SK-N-SH treated with all-trans-retinoic acid at 6 μM for 48 hours (cell line): ENCODE results near the gene ARHGEF4.

ENCODE experiments used
- ATAC-seq: fragments of 200-7000 bp; cut with Tn5 transposase; 3 replicates; pipeline ENCODE4 v1.9.1; 2020; ENCODE audit warnings: mild to moderate bottlenecking, moderate library complexity
- ARNTL ChIP-seq: fragments of 450-650 bp; formaldehyde crosslinking; IDR thresholded peaks from 2 replicates; pipeline ENCODE4 v1.5.0; 2020; ENCODE audit warnings: low read depth, mild to moderate bottlenecking, moderate library complexity, borderline replicate concordance
- BACH2 ChIP-seq: fragments of 250-450 bp; sonication (Bioruptor Pico); IDR thresholded peaks from 2 replicates; pipeline ENCODE4 v1.9.0; 2021; ENCODE audit warnings: mild to moderate bottlenecking, borderline replicate concordance
- CSDC2 ChIP-seq: fragments of 250-450 bp; sonication (Bioruptor Pico); IDR thresholded peaks from 2 replicates; pipeline ENCODE4 v1.5.0; 2020; ENCODE audit warnings: mild to moderate bottlenecking, moderate library complexity
- ESRRG ChIP-seq: fragments of 250-450 bp; sonication (Bioruptor Pico); IDR thresholded peaks from 2 replicates; pipeline ENCODE4 v1.6.1; 2021; ENCODE audit warnings: mild to moderate bottlenecking
- GLIS3 ChIP-seq: fragments of 250-450 bp; sonication (Bioruptor Pico); IDR thresholded peaks from 2 replicates; pipeline ENCODE4 v1.5.0; 2020; ENCODE audit warnings: mild to moderate bottlenecking, moderate library complexity
- PPARA ChIP-seq: fragments of 250-450 bp; sonication (Bioruptor Pico); IDR thresholded peaks from 2 replicates; pipeline ENCODE4 v1.5.0; 2020; ENCODE audit warnings: mild to moderate bottlenecking, borderline replicate concordance
- SNAI2 ChIP-seq: fragments of 250-450 bp; sonication (Bioruptor Pico); IDR thresholded peaks from 2 replicates; pipeline ENCODE4 v1.5.0; 2020; ENCODE audit warnings: mild to moderate bottlenecking, moderate library complexity
- TCF4 ChIP-seq: fragments of 250-450 bp; sonication (Bioruptor Pico); IDR thresholded peaks from 2 replicates; pipeline ENCODE4 v1.8.0; 2021; ENCODE audit warnings: mild to moderate bottlenecking, moderate library complexity, borderline replicate concordance
- TOX ChIP-seq: fragments of 250-450 bp; sonication (Bioruptor Pico); IDR thresholded peaks from 2 replicates; pipeline ENCODE4 v1.8.0; 2021; ENCODE audit warnings: mild to moderate bottlenecking, moderate library complexity, borderline replicate concordance
- ZC3H10 ChIP-seq: fragments of 250-450 bp; sonication (Bioruptor Pico); IDR thresholded peaks from 2 replicates; pipeline ENCODE4 v1.5.1; 2021; ENCODE audit warnings: mild to moderate bottlenecking, moderate library complexity
- ZFP3 ChIP-seq: fragments of 250-450 bp; sonication (Bioruptor Pico); IDR thresholded peaks from 2 replicates; pipeline ENCODE4 v1.5.0; 2020; ENCODE audit warnings: mild to moderate bottlenecking, moderate library complexity
- ZFP30 ChIP-seq: fragments of 450-650 bp; formaldehyde crosslinking; IDR thresholded peaks from 2 replicates; pipeline ENCODE4 v1.5.0; 2022; ENCODE audit warnings: mild to moderate bottlenecking, moderate library complexity
- ZNF70 ChIP-seq: fragments of 450-650 bp; formaldehyde crosslinking; IDR thresholded peaks from 2 replicates; pipeline ENCODE4 v1.5.0; 2020; ENCODE audit warnings: mild to moderate bottlenecking, moderate library complexity
- ZNF8 ChIP-seq: fragments of 450-650 bp; formaldehyde crosslinking; IDR thresholded peaks from 2 replicates; pipeline ENCODE4 v1.5.0; 2020; ENCODE audit warnings: mild to moderate bottlenecking, moderate library complexity
- TF ChIP-seq, protein P1 (sequence below): fragments of 250-450 bp; sonication (Bioruptor Pico); IDR thresholded peaks from 2 replicates; pipeline ENCODE4 v1.5.1; 2020; ENCODE audit warnings: low read depth, mild to moderate bottlenecking, moderate library complexity
- TF ChIP-seq, protein P2 (sequence below): fragments of 250-450 bp; sonication (Bioruptor Pico); IDR thresholded peaks from 2 replicates; pipeline ENCODE4 v1.8.0; 2021; ENCODE audit warnings: low read depth, mild to moderate bottlenecking, moderate library complexity, borderline replicate concordance
- TF ChIP-seq, protein P3 (sequence below): fragments of 250-450 bp; sonication (Bioruptor Pico); IDR thresholded peaks from 2 replicates; pipeline ENCODE4 v1.5.1; 2021; ENCODE audit warnings: mild to moderate bottlenecking, moderate library complexity
- TF ChIP-seq, protein P4 (sequence below): fragments of 250-450 bp; sonication (Bioruptor Pico); IDR thresholded peaks from 2 replicates; pipeline ENCODE4 v1.8.0; 2020; ENCODE audit warnings: mild to moderate bottlenecking, moderate library complexity, borderline replicate concordance
- TF ChIP-seq, protein P5 (sequence below): fragments of 250-450 bp; sonication (Bioruptor Pico); IDR thresholded peaks from 2 replicates; pipeline ENCODE4 v1.5.0; 2020; ENCODE audit warnings: mild to moderate bottlenecking, moderate library complexity

Gene ARHGEF4

DNA sequence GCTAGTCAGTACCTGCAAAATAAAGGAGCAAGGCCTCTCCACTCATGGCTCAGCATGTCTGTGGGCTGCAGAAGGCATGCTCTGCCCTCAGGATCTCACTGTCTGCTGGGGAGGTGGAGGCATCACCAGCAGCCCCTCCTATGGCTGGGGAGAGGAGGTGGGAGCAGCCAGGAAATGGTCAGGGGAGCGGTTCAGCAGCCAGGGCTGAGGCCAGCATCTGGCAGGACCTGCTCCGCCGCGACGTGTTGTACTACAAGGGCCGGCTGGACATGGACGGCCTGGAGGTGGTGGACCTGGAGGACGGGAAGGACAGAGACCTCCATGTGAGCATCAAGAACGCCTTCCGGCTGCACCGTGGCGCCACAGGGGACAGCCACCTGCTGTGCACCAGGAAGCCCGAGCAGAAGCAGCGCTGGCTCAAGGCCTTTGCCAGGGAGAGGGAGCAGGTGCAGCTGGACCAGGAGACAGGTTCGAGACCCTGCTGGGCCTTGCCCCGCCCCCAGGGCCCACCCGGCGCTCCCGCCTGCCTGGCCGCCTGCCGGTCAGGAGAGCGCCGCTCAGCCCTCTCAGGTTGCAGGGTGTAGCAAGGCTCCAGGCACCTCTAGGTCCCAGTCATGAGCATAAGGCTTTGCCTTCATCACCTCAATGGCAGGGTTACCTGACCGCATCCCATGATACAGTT, 207.5 kb downstream of the ARHGEF4 start:
- ATAC-seq = no peak
- TF ChIP-seq GLIS3 (CRISPR knock-in tag) = no peak
- TF ChIP-seq ZC3H10 = no peak
- no peak for TF ChIP-seq CSDC2 (CRISPR knock-in tag)
- no peak for TF ChIP-seq TOX (CRISPR knock-in tag)
- no peak for TF ChIP-seq TCF4 (CRISPR knock-in tag)
- TF ChIP-seq ZFP30 (CRISPR knock-in tag) = no peak
- TF ChIP-seq ZFP3 (CRISPR knock-in tag) = no peak
- TF ChIP-seq, protein P1, sequence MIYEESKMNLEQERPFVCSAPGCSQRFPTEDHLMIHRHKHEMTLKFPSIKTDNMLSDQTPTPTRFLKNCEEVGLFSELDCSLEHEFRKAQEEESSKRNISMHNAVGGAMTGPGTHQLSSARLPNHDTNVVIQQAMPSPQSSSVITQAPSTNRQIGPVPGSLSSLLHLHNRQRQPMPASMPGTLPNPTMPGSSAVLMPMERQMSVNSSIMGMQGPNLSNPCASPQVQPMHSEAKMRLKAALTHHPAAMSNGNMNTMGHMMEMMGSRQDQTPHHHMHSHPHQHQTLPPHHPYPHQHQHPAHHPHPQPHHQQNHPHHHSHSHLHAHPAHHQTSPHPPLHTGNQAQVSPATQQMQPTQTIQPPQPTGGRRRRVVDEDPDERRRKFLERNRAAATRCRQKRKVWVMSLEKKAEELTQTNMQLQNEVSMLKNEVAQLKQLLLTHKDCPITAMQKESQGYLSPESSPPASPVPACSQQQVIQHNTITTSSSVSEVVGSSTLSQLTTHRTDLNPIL (CRISPR knock-in tag) = no peak
- no peak for TF ChIP-seq PPARA (CRISPR knock-in tag)
- no peak for TF ChIP-seq SNAI2
- no peak for TF ChIP-seq ZNF8 (CRISPR knock-in tag)
- no peak for TF ChIP-seq ARNTL (CRISPR knock-in tag)

DNA sequence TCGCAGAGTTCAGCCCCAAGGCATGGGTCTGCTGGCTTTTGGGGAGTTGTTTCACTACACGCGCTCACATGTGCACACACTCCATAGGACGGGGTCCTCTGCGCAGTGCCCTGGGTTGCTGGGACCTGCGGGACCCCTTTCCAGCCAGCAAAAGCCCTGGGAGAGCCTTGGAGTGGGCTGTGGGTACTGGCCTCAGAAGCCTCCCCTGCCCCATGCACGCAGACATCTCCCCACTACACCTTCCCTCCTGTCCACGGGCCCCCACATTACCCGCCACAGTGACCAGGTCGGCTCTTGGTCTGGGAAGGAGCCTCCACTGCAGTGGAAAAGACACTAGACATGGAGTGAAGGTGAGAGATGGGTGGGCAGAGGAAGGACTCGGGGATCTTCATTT, 208.0 kb downstream of the ARHGEF4 start:
- TF ChIP-seq ESRRG (CRISPR knock-in tag) (no peak), ARNTL (CRISPR knock-in tag) (no peak), ZNF70 (CRISPR knock-in tag) (no peak), ZFP3 (CRISPR knock-in tag) (no peak), TCF4 (CRISPR knock-in tag) (no peak), ZNF8 (CRISPR knock-in tag) (no peak), ZC3H10 (no peak), BACH2 (CRISPR knock-in tag) (no peak)
- ATAC-seq = no peak; the same call in 2 of the 3 replicates

DNA sequence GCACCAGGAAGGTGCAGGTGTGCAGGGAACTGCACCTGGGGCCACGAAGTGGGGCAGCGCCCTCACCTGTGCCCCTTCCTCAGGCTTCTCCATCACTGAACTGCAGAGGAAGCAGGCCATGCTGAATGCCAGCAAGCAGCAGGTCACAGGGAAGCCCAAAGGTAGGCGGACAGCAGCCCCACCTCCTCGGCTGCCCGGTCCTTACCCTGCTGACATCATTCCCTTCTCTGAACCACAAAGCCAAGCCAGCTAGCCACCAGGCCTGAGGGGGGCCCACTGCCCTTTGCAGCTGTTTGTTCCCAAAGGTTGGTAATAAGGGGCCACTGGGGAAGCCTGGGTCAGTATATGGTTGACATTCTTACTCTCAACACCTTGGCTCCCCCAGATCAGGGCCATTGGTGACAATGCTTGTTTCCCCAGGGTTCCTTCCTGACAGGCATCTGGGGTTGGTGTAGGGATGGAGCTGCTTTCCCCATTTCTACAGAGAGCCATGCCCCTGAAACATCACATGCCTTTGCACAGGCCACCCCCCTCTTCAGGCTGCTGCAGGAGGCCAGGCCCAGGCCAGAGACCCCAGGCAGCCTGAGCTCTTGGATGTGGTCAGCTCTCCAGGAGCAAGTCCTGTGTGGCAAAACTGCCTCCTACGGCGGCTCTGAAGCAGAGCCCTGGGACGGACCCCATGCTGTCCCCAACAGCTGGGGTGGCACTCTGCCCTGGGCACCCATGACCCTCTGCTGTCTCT, 208.7 kb downstream of the ARHGEF4 start:
- ATAC-seq = peak; percentile 4; the same call in 2 of the 3 replicates
- TF ChIP-seq BACH2 (CRISPR knock-in tag) = no peak
- no peak for TF ChIP-seq TCF4 (CRISPR knock-in tag)
- no peak for TF ChIP-seq ZFP3 (CRISPR knock-in tag)
- TF ChIP-seq SNAI2 = no peak
- TF ChIP-seq ZFP30 (CRISPR knock-in tag) = no peak
- TF ChIP-seq PPARA (CRISPR knock-in tag) = no peak
- TF ChIP-seq, protein P2, sequence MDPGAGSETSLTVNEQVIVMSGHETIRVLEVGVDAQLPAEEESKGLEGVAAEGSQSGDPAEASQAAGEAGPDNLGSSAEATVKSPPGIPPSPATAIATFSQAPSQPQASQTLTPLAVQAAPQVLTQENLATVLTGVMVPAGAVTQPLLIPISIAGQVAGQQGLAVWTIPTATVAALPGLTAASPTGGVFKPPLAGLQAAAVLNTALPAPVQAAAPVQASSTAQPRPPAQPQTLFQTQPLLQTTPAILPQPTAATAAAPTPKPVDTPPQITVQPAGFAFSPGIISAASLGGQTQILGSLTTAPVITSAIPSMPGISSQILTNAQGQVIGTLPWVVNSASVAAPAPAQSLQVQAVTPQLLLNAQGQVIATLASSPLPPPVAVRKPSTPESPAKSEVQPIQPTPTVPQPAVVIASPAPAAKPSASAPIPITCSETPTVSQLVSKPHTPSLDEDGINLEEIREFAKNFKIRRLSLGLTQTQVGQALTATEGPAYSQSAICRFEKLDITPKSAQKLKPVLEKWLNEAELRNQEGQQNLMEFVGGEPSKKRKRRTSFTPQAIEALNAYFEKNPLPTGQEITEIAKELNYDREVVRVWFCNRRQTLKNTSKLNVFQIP = no peak
- no peak for TF ChIP-seq ZC3H10
- no peak for TF ChIP-seq CSDC2 (CRISPR knock-in tag)
- TF ChIP-seq, protein P1 (CRISPR knock-in tag) = no peak
- TF ChIP-seq, protein P3, sequence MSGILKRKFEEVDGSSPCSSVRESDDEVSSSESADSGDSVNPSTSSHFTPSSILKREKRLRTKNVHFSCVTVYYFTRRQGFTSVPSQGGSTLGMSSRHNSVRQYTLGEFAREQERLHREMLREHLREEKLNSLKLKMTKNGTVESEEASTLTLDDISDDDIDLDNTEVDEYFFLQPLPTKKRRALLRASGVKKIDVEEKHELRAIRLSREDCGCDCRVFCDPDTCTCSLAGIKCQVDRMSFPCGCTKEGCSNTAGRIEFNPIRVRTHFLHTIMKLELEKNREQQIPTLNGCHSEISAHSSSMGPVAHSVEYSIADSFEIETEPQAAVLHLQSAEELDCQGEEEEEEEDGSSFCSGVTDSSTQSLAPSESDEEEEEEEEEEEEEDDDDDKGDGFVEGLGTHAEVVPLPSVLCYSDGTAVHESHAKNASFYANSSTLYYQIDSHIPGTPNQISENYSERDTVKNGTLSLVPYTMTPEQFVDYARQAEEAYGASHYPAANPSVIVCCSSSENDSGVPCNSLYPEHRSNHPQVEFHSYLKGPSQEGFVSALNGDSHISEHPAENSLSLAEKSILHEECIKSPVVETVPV (CRISPR knock-in tag) = no peak

DNA sequence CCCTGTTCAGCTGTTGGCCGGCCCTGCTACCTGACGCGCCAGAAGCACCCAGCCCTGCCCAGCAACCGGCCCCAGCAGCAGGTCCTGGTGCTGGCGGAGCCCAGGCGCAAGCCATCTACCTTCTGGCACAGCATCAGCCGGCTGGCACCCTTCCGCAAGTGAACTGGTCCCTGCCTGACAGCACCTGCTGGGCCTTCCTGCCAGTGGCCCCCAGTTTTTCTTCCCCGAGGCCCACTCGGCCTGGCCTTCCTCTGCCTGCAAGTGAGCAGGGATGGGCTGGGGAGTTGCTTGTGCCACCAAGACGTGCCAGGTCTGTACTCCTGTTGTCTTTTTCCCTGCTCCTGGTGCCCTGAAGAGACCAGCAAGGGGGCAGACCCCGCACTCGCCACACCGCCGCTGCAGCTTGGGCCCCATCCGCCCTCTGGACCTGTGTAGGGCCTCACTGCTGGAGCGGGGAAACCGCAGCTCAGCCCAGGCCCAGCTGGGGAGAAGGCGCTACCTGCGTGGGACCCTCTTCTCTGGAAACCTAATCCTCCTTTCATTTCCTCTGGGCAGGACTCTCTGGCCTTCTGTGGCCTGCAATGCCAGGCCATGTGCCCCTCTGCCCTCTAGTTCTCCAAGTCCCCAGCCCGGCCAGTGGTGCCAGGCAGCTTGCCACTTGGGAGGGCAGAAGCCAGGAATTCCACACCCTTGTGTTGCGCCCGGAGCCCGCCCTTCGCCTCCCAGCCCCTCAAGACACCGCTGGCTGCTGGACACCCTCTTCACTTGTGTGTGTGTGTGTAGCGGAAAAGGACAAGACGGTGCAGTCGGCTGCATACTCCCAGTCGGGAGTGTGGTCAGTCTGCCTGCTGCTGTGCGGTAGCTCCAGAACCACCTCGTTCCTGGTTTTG, 209.6 kb downstream of the ARHGEF4 start:
- ATAC-seq = no peak; the same call in 1 of the 3 replicates
- TF ChIP-seq GLIS3 (CRISPR knock-in tag) (no peak), ZNF8 (CRISPR knock-in tag) (no peak), ZC3H10 (no peak), ESRRG (CRISPR knock-in tag) (no peak)
- TF ChIP-seq, protein P3 (CRISPR knock-in tag) = no peak
- TF ChIP-seq, protein P4, sequence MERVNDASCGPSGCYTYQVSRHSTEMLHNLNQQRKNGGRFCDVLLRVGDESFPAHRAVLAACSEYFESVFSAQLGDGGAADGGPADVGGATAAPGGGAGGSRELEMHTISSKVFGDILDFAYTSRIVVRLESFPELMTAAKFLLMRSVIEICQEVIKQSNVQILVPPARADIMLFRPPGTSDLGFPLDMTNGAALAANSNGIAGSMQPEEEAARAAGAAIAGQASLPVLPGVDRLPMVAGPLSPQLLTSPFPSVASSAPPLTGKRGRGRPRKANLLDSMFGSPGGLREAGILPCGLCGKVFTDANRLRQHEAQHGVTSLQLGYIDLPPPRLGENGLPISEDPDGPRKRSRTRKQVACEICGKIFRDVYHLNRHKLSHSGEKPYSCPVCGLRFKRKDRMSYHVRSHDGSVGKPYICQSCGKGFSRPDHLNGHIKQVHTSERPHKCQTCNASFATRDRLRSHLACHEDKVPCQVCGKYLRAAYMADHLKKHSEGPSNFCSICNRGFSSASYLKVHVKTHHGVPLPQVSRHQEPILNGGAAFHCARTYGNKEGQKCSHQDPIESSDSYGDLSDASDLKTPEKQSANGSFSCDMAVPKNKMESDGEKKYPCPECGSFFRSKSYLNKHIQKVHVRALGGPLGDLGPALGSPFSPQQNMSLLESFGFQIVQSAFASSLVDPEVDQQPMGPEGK (CRISPR knock-in tag) = no peak
- TF ChIP-seq, protein P5, sequence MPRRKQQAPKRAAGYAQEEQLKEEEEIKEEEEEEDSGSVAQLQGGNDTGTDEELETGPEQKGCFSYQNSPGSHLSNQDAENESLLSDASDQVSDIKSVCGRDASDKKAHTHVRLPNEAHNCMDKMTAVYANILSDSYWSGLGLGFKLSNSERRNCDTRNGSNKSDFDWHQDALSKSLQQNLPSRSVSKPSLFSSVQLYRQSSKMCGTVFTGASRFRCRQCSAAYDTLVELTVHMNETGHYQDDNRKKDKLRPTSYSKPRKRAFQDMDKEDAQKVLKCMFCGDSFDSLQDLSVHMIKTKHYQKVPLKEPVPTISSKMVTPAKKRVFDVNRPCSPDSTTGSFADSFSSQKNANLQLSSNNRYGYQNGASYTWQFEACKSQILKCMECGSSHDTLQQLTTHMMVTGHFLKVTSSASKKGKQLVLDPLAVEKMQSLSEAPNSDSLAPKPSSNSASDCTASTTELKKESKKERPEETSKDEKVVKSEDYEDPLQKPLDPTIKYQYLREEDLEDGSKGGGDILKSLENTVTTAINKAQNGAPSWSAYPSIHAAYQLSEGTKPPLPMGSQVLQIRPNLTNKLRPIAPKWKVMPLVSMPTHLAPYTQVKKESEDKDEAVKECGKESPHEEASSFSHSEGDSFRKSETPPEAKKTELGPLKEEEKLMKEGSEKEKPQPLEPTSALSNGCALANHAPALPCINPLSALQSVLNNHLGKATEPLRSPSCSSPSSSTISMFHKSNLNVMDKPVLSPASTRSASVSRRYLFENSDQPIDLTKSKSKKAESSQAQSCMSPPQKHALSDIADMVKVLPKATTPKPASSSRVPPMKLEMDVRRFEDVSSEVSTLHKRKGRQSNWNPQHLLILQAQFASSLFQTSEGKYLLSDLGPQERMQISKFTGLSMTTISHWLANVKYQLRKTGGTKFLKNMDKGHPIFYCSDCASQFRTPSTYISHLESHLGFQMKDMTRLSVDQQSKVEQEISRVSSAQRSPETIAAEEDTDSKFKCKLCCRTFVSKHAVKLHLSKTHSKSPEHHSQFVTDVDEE (CRISPR knock-in tag) = no peak
